CD4-positive, alpha-beta T cell treated with Interleukin-21 for 1 hour (primary cell): Measurements from ENCODE around the gene MRPS17.

ENCODE experiments used
- DNase-seq: peaks from one replicate; pipeline ENCODE4 v3.0.0-alpha.2; 2020

The MRPS17 gene

GRCh38 chr7:55973747-55974250 lies 22.1 kb downstream of the MRPS17 start:
- DNase-seq: no peak

DNA sequence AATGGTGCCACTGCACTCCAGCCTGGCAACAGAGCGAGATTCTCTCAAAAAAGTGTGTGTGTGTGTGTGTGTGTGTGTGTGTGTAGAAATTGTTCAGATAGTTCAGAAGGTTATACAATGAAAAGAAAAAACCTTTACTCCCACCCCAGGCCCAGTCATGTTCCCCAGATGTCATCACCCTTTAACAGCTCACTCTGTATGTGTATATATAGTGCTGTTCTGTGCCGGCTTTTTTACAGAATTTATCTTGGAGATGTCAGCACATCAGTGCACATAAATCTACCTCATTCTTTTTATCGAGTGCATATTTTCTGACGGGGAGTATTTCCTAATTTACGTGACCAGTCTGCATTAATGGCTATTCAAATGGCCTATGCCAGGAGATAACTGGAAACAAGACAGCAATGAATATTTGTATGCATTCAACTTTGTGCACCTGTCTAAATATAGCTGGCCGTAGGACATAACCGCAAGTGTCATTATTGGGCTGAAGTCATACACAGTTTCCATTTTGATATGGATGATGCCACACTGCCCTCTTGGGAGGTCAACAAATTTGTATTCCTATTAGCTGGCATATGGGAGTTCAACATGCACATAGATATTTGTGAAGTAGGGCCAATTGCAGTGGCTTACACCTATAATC lies 24.4 kb downstream of the MRPS17 start:
- DNase-seq: no peak

DNA sequence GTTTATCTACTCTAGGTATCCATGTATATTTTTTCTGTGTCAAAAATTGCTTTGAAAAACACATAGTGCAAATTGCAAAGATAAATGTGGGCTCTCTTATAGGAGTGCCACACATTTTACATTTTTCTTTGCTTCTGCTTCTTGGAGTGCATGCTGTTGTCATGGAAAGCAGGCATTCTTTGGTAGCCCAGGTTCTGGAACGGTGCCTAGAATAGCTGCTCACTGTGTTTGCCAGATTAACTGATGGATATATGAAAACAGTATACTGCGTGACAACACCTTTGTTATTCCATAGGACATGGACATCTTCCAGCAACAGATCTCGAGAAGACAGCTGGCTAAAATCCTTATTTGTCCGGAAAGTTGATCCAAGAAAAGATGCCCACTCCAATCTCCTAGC lies 26.2 kb downstream of the MRPS17 start:
- no peak for DNase-seq

- no peak for DNase-seq
Measured at GRCh38 chr7:55980266-55980665, 28.6 kb downstream of the MRPS17 start.

- DNase-seq: no peak
Measured at GRCh38 chr7:55983537-55983936, 31.9 kb downstream of the MRPS17 start.

DNA sequence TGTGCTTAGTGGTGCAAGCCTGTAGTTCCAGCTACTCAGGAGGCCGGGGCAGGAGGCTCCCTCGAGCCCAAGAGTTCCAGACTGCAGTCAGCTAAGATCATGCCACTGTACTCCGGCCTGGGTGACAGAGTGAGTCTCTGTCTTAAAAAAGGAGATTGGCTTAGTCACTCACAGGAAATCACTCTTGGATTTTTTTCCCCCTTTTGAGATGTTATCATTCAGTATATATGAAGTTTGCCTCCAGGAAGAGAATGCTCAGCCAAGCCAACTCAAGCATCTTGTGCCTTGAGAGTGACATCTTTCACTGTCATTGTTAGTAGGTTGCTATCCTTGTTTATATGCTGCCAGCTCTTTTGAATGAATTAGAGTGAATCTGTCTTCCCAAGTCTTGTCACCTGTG lies 40.7 kb downstream of the MRPS17 start:
- DNase-seq: no peak

GRCh38 chr7:55996856-55997500 lies 45.3 kb downstream of the MRPS17 start:
- DNase-seq: no peak

DNA sequence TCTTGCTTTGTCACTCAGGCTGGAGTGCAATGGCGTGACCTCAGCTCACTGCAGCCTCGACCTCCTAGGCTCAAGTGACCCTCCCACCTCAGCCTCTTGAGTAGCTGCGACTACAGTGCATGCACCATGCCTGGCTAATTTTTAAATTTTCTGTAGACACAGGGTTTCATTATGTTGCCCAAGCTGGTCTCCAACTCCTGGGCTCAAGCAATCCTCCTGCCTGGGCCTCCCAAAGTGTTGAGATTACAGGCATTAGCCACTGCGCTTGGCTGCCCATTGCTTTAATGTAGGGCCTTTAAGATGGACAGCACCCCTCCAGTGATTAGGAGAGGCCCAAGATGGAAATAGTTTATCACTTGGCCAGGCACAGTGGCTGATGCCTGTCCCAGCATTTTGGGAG lies 52.1 kb downstream of the MRPS17 start:
- no peak for DNase-seq
